ENCODE results near the gene C1QL2. TPM values are rescaled to one million over a fixed set of nuclear protein-coding genes. Genes with fewer than 3 reads are reported as not detected.

The C1QL2 gene
- total RNA-seq, 1 experiment from 2014 or later = not detected

DNA sequence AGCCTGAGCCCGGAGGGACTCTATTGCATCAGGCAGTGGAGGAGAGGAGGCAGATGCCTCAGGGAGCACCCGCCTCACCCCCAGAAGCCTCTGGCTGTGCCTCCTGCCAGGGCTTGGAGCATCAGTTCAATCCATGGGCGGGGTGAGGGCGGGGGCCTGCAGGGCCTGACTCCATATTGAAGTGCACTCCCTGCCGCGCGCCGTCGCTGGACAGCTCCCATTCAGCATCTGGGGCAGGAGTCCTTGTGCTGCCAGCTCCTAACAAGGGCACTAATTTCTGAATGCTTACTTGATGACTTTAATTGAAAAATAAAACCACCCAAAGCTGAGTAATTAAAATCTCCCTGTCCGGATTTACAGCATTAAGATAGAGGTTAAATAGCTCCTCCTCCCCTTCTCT, 23.8 kb downstream of the C1QL2 start:
- Histone ChIP-seq H2AFZ (ENCODE audit: low read depth, low read length, poor library complexity, severe bottlenecking) (no peak overlapping the region), H3K27ac (ENCODE audit: low read depth, low read length) (no peak overlapping the region), H3K27me3 (ENCODE audit: insufficient read depth, low read length) (no peaks in the 10 kb centered on the region), H3K79me2 (ENCODE audit: insufficient read depth, low read length) (no peaks in the 10 kb centered on the region), H3K36me3 (ENCODE audit: control insufficient read depth in 1 of 2, insufficient read depth in 2 of 2, low read length in 2 of 2) (no peaks in the 10 kb centered on the region), H3K4me2 (ENCODE audit: low read length) (no peak overlapping the region), H4K20me1 (ENCODE audit: insufficient read depth) (no peaks in the 10 kb centered on the region), H3K4me1 (ENCODE audit: control insufficient read depth in 1 of 2, insufficient read depth in 2 of 2, low read length in 2 of 2) (peaks cover 0 to 18% of the 10 kb centered on the region in 2 experiments; a peak in 3 of 4 replicates), H3K4me3 (replicated peaks in 1 of 2; ENCODE audit: low read depth in 1 of 2, low read length in 2 of 2) (no peak overlapping the region), H3K9me2 (ENCODE audit: insufficient read depth) (no peaks in the 10 kb centered on the region), H3K9ac (ENCODE audit: low read length) (no peak overlapping the region), H3K9me3 (ENCODE audit: control insufficient read depth in 1 of 2, insufficient read depth in 1 of 2, low read depth in 1 of 2, low read length in 2 of 2) (no peaks in the 10 kb centered on the region)
- CTCF ChIA-PET = interaction anchor here (1.1 to 1.4 kb wide), 2 partner anchors 8 to 10 kb away, joined by 3 to 4 read pairs; no protein-coding TSS in a partner anchor
- ATAC-seq (no peak), DNase-seq (ENCODE audit: low read depth, low spot score) (no peak)
- intact Hi-C loops (cut with micrococcal nuclease) = no loop called here
- no peak for TF ChIP-seq EGR1 (IDR thresholded peaks at IDR 0.05; ENCODE audit: low read depth)
- TF ChIP-seq, protein P1, sequence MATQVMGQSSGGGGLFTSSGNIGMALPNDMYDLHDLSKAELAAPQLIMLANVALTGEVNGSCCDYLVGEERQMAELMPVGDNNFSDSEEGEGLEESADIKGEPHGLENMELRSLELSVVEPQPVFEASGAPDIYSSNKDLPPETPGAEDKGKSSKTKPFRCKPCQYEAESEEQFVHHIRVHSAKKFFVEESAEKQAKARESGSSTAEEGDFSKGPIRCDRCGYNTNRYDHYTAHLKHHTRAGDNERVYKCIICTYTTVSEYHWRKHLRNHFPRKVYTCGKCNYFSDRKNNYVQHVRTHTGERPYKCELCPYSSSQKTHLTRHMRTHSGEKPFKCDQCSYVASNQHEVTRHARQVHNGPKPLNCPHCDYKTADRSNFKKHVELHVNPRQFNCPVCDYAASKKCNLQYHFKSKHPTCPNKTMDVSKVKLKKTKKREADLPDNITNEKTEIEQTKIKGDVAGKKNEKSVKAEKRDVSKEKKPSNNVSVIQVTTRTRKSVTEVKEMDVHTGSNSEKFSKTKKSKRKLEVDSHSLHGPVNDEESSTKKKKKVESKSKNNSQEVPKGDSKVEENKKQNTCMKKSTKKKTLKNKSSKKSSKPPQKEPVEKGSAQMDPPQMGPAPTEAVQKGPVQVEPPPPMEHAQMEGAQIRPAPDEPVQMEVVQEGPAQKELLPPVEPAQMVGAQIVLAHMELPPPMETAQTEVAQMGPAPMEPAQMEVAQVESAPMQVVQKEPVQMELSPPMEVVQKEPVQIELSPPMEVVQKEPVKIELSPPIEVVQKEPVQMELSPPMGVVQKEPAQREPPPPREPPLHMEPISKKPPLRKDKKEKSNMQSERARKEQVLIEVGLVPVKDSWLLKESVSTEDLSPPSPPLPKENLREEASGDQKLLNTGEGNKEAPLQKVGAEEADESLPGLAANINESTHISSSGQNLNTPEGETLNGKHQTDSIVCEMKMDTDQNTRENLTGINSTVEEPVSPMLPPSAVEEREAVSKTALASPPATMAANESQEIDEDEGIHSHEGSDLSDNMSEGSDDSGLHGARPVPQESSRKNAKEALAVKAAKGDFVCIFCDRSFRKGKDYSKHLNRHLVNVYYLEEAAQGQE (IDR thresholded peaks at IDR 0.05; ENCODE audit: low read depth) = peak; percentile 44
- POLR2A ChIA-PET = no interaction called here
- RAD21 ChIA-PET (ENCODE audit: low non-redundant PET in 1 of 2, low total read pairs in 2 of 2, uncharacterized antibody in 2 of 2, unreplicated experiment in 2 of 2) = no interaction called here
- no TSS peak for BruUV-seq (replicated peaks)

DNA sequence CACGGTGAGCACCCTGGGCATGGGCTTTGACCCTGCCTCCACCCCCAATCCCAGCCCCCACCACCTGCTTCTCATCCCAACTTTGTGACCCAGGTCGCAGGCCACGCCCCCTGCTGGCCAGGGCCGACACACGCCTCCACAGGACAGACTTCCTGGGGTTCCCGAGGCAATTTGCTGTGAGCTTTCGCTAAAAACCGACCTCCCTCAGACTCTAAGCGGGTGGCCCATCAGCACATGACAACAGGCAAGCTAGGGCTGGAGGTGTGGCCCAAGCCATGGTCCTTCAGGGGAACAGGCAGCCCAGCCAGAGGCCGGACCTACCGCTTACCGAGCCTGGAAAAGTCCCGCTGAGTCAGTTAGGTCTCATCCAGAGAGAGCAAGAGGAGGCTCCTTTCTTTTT, 31.9 kb downstream of the C1QL2 start:
- Histone ChIP-seq H3K27me3 (ENCODE audit: insufficient read depth, low read length) (0 out of 2 replicates have a peak, but pooled peaks cover 3% of the 10 kb centered on the region), H3K9ac (ENCODE audit: low read length) (no peak overlapping the region), H3K36me3 (ENCODE audit: control insufficient read depth in 1 of 2, insufficient read depth in 2 of 2, low read length in 2 of 2) (no peaks in the 10 kb centered on the region), H3K9me3 (ENCODE audit: control insufficient read depth in 1 of 2, insufficient read depth in 1 of 2, low read depth in 1 of 2, low read length in 2 of 2) (no peaks in the 10 kb centered on the region), H3K4me1 (ENCODE audit: control insufficient read depth in 1 of 2, insufficient read depth in 2 of 2, low read length in 2 of 2) (peaks cover 0 to 9% of the 10 kb centered on the region in 2 experiments; a peak in 2 of 4 replicates), H4K20me1 (ENCODE audit: insufficient read depth) (no peaks in the 10 kb centered on the region), H3K79me2 (ENCODE audit: insufficient read depth, low read length) (no peaks in the 10 kb centered on the region), H3K4me2 (ENCODE audit: low read length) (peak overlapping the region; percentile 72), H3K27ac (ENCODE audit: low read depth, low read length) (no peak overlapping the region), H2AFZ (ENCODE audit: low read depth, low read length, poor library complexity, severe bottlenecking) (peak overlapping the region; percentile 95), H3K9me2 (ENCODE audit: insufficient read depth) (no peaks in the 10 kb centered on the region), H3K4me3 (replicated peaks in 1 of 2; ENCODE audit: low read depth in 1 of 2, low read length in 2 of 2) (peak overlapping the region; percentile 11 to 29; a peak in 3 of 4 replicates)
- intact Hi-C loops (cut with micrococcal nuclease) = no loop called here
- TF ChIP-seq, protein P2, sequence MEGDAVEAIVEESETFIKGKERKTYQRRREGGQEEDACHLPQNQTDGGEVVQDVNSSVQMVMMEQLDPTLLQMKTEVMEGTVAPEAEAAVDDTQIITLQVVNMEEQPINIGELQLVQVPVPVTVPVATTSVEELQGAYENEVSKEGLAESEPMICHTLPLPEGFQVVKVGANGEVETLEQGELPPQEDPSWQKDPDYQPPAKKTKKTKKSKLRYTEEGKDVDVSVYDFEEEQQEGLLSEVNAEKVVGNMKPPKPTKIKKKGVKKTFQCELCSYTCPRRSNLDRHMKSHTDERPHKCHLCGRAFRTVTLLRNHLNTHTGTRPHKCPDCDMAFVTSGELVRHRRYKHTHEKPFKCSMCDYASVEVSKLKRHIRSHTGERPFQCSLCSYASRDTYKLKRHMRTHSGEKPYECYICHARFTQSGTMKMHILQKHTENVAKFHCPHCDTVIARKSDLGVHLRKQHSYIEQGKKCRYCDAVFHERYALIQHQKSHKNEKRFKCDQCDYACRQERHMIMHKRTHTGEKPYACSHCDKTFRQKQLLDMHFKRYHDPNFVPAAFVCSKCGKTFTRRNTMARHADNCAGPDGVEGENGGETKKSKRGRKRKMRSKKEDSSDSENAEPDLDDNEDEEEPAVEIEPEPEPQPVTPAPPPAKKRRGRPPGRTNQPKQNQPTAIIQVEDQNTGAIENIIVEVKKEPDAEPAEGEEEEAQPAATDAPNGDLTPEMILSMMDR (IDR thresholded peaks at IDR 0.05 in 2 of 3, conservative IDR thresholded peaks at IDR 0.05 in 1 of 3; ENCODE audit: borderline replicate concordance in 1 of 3, insufficient read depth in 1 of 3, low read depth in 2 of 3, low read length in 2 of 3) = peak; percentile 47 to 86 (median 82); a peak in 5 of 6 replicates
- TF ChIP-seq CBX3 (IDR thresholded peaks at IDR 0.05; ENCODE audit: low read depth) (peak; percentile 26; the same call in 1 of the 2 replicates), RAD21 (IDR thresholded peaks at IDR 0.05; ENCODE audit: low read depth) (peak; percentile 46), POLR2A (IDR thresholded peaks at IDR 0.05; ENCODE audit: borderline replicate concordance, extremely low read depth, insufficient read depth, insufficient read length) (no peak)
- RAD21 ChIA-PET (ENCODE audit: low non-redundant PET in 1 of 2, low total read pairs in 2 of 2, uncharacterized antibody in 2 of 2, unreplicated experiment in 2 of 2) = interaction anchor here in 1 of 2 experiments (0.7 kb wide), 2 partner anchors 245 to 246 kb away, joined by 3 to 4 read pairs; no protein-coding TSS in a partner anchor
- BruUV-seq (replicated peaks) = no TSS peak
- POLR2A ChIA-PET = interaction anchor here (0.7 kb wide), 1 partner anchor 887 kb away, joined by 3 read pairs; no protein-coding TSS in a partner anchor
- CTCF ChIA-PET = interaction anchor here (0.7 to 1.3 kb wide), 2 partner anchors 8 to 245 kb away, joined by 4 read pairs; no protein-coding TSS in a partner anchor
- peak; percentile 96 for ATAC-seq
- DNase-seq (ENCODE audit: low read depth, low spot score) = peak; percentile 43
